Endothelial cell (in vitro differentiated cells): ENCODE results near the gene LSM3. TPM values are rescaled to one million over a fixed set of nuclear protein-coding genes. Genes with fewer than 3 reads are reported as not detected.
A peak's percentile ranks its signal among the peaks of the same experiment; 100 is the strongest.

Source experiments
- DNase-seq: peaks from one replicate; pipeline ENCODE4 v3.0.0; 2021; ENCODE audit warnings: low spot score
- H3K27ac Mint-ChIP-seq: one replicate; pipeline ENCODE4 v1.8.0; 2021; ENCODE audit warnings: mixed read lengths, inconsistent platforms; ENCODE audit not compliant: unreplicated experiment
- H3K27me3 Mint-ChIP-seq: one replicate; pipeline ENCODE4 v1.8.0; 2021; ENCODE audit warnings: mild to moderate bottlenecking, moderate library complexity, mixed read lengths, inconsistent platforms; ENCODE audit not compliant: unreplicated experiment
- H3K36me3 Mint-ChIP-seq: one replicate; pipeline ENCODE4 v1.8.0; 2021; ENCODE audit warnings: mild to moderate bottlenecking, low read depth, mixed read lengths, inconsistent platforms; ENCODE audit not compliant: unreplicated experiment
- H3K4me1 Mint-ChIP-seq: one replicate; pipeline ENCODE4 v1.8.0; 2021; ENCODE audit warnings: mild to moderate bottlenecking, mixed read lengths, inconsistent platforms; ENCODE audit not compliant: unreplicated experiment
- H3K4me3 Mint-ChIP-seq: one replicate; pipeline ENCODE4 v1.8.0; 2021; ENCODE audit warnings: mild to moderate bottlenecking, mixed read lengths, inconsistent platforms; ENCODE audit not compliant: unreplicated experiment
- H3K9me3 Mint-ChIP-seq: one replicate; pipeline ENCODE4 v1.8.0; 2021; ENCODE audit warnings: mixed read lengths, inconsistent platforms; ENCODE audit not compliant: unreplicated experiment
- CTCF ChIP-seq: fragments of 200-600 bp; sonication (generic); IDR thresholded peaks from one replicate; pipeline ENCODE4 v1.5.0; 2021; ENCODE audit warnings: antibody characterized with exemption; ENCODE audit not compliant: unreplicated experiment
- total RNA-seq: library from RNA; stranded (reverse); fragmentation: NEBNext Ultra II Directional; extraction: Animal tissue kit (Norgen Biotek cat#: 25700); gene quantifications from one replicate; pipeline ENCODE4 v1.2.1, GENCODE V29; 2021; ENCODE audit not compliant: unreplicated experiment

Gene LSM3
- total RNA-seq, 1 donor from 2014 or later, result 14.7 TPM

GRCh38 chr3:14154276-14154675 lies 24.3 kb upstream of the LSM3 start:
- Mint-ChIP-seq H3K36me3 (peaks cover 56% of the 10 kb centered on the region), H3K27ac (no peak overlapping the region), H3K27me3 (peaks cover 10% of the 10 kb centered on the region), H3K4me3 (no peak overlapping the region), H3K4me1 (no peaks in the 10 kb centered on the region), H3K9me3 (no peaks in the 10 kb centered on the region)
- no peak for TF ChIP-seq CTCF
- DNase-seq, result no peak

- H3K9me3 Mint-ChIP-seq, result no peaks in the 10 kb centered on the region
- peaks cover 57% of the 10 kb centered on the region for H3K36me3 Mint-ChIP-seq
- H3K4me3 Mint-ChIP-seq, result no peak overlapping the region
These were observed 23.6 kb upstream of the LSM3 start for GRCh38 chr3:14154895-14155440.

GRCh38 chr3:14156201-14156600 lies 22.4 kb upstream of the LSM3 start:
- DNase-seq, result no peak
- Mint-ChIP-seq H3K9me3 (no peaks in the 10 kb centered on the region), H3K27me3 (peaks cover 6% of the 10 kb centered on the region), H3K36me3 (peaks cover 63% of the 10 kb centered on the region), H3K27ac (peak overlapping the region; percentile 79), H3K4me1 (no peaks in the 10 kb centered on the region), H3K4me3 (no peak overlapping the region)
- TF ChIP-seq CTCF, result no peak

More at GRCh38 chr3:14154895-14155440, 23.6 kb upstream of the LSM3 start:
- H3K27me3 Mint-ChIP-seq, result peaks cover 10% of the 10 kb centered on the region
- DNase-seq, result no peak
- TF ChIP-seq CTCF, result no peak
- H3K4me1 Mint-ChIP-seq, result no peaks in the 10 kb centered on the region
- no peak overlapping the region for H3K27ac Mint-ChIP-seq

- no peak for DNase-seq
- peaks cover 67% of the 10 kb centered on the region for H3K36me3 Mint-ChIP-seq
- TF ChIP-seq CTCF, result no peak
- H3K27ac Mint-ChIP-seq, result no peak overlapping the region
- no peaks in the 10 kb centered on the region for H3K4me1 Mint-ChIP-seq
- peaks cover 6% of the 10 kb centered on the region for H3K27me3 Mint-ChIP-seq
- no peak overlapping the region for H3K4me3 Mint-ChIP-seq
- no peaks in the 10 kb centered on the region for H3K9me3 Mint-ChIP-seq
These were observed 21.6 kb upstream of the LSM3 start for GRCh38 chr3:14156843-14157561.

GRCh38 chr3:14157951-14158350 lies 20.7 kb upstream of the LSM3 start:
- TF ChIP-seq CTCF, result no peak
- peaks cover 69% of the 10 kb centered on the region for H3K36me3 Mint-ChIP-seq
- no peak overlapping the region for H3K27ac Mint-ChIP-seq
- no peaks in the 10 kb centered on the region for H3K4me1 Mint-ChIP-seq
- H3K9me3 Mint-ChIP-seq, result no peaks in the 10 kb centered on the region
- no peak for DNase-seq
- peaks cover 6% of the 10 kb centered on the region for H3K27me3 Mint-ChIP-seq
- no peak overlapping the region for H3K4me3 Mint-ChIP-seq
